HG03354 (cell line): ENCODE data around the gene OR4X1.
A peak's percentile ranks its signal among the peaks of the same experiment; 100 is the strongest.
"Not testable (repeated sequence)": the region's sequence is repeated elsewhere in the genome, so short reads cannot be mapped to it uniquely, and the experiment has no call there.

ENCODE experiments used
- ATAC-seq: cut with Tn5 transposase; IDR thresholded peaks from one replicate; pipeline ENCODE4 v1.9.1; 2021; ENCODE audit warnings: mild to moderate bottlenecking; ENCODE audit not compliant: unreplicated experiment, poor library complexity, severe bottlenecking

The OR4X1 gene

GRCh38 chr11:48263423-48263911, at the start of gene OR4X1:
Gene OR4X1, plus strand, starts transcription at chr11:48263861. Its CDS starts 0 bp downstream, at chr11:48263861.
- no peak for ATAC-seq

- ATAC-seq = no peak
Measured at GRCh38 chr11:48216510-48216909, 47.2 kb upstream of the OR4X1 start, which contains the start of gene OR4B1. Gene OR4B1, plus strand, starts transcription at chr11:48216810. Its CDS starts 0 bp downstream, at chr11:48216810.

GRCh38 chr11:48228761-48229160, 34.9 kb upstream of the OR4X1 start:
- ATAC-seq = no peak

GRCh38 chr11:48230057-48230456, 33.6 kb upstream of the OR4X1 start:
- ATAC-seq = not testable (repeated sequence)

- ATAC-seq = no peak
Measured at GRCh38 chr11:48237727-48238126, 25.9 kb upstream of the OR4X1 start.

- ATAC-seq = no peak
Measured at GRCh38 chr11:48242501-48242900, 21.2 kb upstream of the OR4X1 start.

GRCh38 chr11:48244804-48245203, 18.9 kb upstream of the OR4X1 start, which contains the start of gene OR4X2:
Gene OR4X2, plus strand, starts transcription at chr11:48245104. Its CDS starts 0 bp downstream, at chr11:48245104.
- no peak for ATAC-seq

GRCh38 chr11:48248902-48249301, 14.8 kb upstream of the OR4X1 start:
- no peak for ATAC-seq

- no peak for ATAC-seq
Measured at GRCh38 chr11:48261600-48261999, 2.1 kb upstream of the OR4X1 start.

- ATAC-seq = no peak
Measured at GRCh38 chr11:48270621-48271020, 7.0 kb downstream of the OR4X1 start.

GRCh38 chr11:48272606-48273005, 8.9 kb downstream of the OR4X1 start:
- no peak for ATAC-seq

- ATAC-seq = no peak
Measured at GRCh38 chr11:48305923-48306322, 42.3 kb downstream of the OR4X1 start, which contains the start of gene OR4S1. Gene OR4S1, plus strand, starts transcription at chr11:48306223. Its CDS starts 0 bp downstream, at chr11:48306223.

- peak; percentile 97 for ATAC-seq
Measured at GRCh38 chr11:48307760-48308386, 44.2 kb downstream of the OR4X1 start.

GRCh38 chr11:48313590-48313989, 49.9 kb downstream of the OR4X1 start:
- ATAC-seq = not testable (repeated sequence)
